NCI-H2081 treated with DMSO at 0.1 percent for 48 hours (cell line): Measurements from ENCODE around the gene RBM24.

Experiments used
- DNase-seq: peaks from one replicate; lab custom pipeline; 2025; lab: John Stamatoyannopoulos, UW

RBM24 gene

DNA sequence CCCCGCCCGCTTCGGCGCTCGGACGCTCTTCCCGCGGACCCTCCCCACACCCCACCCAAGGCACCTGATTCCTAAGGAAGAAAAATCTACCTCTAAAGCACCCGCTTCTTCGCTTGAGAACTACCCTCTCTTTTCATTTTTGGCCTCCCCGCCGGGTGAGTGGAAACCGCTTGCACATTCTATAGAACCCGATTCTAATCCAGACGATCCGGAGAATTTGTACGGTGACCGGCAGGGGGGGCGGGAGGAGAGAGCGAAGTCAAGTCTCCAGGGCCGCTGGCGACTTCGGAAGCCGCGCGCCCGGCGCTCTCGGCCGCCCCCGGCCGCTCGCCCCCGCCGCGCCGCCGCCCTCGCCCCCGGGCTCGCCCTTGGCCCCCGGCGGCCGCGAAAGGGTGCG is at the start of gene RBM24:
Gene RBM24 (plus strand): TSS at position 262 of the 397 bp plus-strand sequence. CDS start 221 bp downstream, outside the sequence.
- no peak for DNase-seq

DNA sequence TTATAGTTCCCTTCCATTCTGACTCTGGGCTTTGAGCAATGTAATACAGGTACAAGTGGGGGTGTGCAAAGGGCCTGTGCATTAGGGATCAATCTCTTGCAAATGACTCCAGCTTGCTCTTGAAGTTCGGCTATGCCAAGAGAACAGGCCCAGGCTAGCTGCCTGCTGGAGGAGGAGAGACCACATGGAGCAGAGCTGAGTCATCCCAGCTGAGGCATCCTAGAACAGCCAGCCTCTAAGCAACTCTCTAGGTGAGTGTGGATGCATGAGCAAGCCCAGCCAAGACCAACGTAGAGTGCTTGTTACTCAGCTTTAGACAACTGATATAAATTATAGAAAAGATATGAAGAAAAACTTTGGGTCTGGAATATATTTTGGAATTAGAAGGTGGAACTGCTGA is 47.6 kb upstream of the RBM24 start:
- DNase-seq: no peak

DNA sequence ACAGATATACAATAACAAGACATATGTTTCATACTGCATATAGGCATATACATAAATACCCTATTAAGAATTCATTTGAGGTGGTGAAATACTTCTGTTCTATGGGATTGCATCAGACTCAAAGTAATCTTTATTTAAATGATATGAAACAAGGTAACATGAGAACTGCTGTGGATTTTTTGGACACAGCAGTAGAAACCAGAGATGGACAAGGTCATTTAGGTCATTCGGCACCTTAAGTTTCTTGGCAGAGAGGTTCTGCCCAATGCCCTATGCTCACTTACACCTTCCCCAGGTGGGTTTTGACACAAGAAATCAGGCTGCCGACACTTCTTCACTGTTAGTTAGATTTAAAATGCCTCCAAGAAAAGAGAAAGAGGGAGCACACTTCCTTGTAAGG is 43.9 kb upstream of the RBM24 start:
- DNase-seq: no peak

DNA sequence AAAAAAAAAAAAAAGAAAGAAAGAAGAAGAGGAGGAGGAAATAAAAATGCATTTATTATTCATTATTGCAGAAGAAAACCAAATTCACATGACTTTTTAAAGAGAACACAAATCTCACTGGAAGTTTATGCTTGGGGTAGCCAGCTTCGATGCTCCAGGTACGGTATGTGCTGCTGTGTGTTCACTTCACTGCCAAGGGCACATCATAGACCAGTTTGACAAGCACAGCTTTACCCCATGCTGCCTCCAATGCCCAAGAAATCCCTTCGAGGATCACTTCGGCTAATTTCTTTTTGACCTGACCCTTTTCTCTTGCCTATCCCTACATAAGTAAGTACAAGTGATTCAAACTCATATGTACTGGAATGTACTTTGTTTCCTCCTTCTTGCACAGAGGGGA is 41.9 kb upstream of the RBM24 start:
- DNase-seq: no peak

DNA sequence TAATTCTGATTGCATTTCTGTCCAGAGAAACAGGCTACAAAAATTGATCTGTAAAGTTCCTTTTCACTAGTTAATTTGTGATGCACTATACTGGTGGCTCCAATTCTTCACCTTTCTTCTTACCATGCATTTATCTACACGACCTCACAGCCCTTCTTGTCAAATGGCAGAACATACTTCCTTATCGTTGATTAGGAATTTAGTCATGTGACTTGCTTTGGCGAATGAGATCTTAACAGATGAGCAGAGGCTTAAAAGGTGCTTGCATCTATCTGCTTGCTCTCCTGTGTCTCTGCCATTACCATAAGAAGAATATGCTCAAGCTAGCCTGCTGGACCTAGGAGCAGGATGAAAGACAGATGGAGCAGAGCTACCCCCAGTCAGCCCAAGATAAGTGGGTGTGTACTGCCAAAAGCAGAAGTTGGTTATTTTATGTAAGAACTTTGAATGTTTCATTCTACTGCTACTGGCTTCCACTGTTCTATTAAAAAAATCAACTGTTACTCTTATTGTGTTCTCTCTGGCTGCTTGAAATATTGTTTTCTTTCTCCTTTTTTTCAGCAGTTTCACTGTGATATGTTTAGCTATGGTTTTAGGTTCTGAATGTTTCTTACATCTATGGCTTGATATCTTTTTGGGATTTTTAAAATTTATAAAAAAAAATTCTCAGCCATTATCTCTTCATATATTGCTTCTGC is 40.2 kb upstream of the RBM24 start:
- DNase-seq: no peak

DNA sequence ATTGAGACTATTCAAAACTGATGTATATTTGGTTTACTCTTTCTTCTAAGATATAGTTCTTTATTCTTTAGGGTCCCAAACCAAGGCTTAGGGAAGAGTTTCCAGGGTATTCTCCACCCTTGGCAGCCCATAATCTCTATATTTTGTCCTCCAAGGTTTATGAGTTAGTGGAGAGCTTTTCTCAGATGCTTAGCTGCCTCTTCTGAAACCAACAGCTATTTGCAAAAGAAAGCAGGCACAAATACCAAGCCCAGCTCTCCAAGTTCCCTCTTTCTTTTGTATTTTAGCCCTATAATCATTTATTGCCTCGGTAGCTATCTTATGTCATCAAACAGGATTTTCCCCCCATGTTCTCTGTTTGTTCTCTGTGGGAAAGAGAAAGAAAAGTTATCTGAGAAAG is 39.1 kb upstream of the RBM24 start:
- DNase-seq: no peak

DNA sequence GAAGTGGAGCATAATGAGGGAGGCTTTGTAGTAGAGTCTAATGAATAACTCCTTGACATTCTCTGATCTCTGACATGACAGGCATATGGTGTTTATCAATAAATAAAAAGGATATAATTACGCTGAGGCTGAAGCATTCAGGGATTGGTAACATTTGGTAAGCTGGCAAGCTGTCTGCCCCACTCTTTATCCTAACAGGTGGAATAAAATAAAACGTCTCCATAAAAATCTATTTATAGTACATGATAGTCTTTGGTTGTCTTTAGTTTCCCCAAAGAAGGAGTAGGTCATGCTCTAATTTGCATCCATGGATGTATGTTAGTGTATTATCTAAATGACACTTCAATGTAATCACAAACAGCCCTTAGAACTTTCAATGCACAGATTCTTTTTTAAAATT is 30.9 kb upstream of the RBM24 start:
- DNase-seq: no peak

DNA sequence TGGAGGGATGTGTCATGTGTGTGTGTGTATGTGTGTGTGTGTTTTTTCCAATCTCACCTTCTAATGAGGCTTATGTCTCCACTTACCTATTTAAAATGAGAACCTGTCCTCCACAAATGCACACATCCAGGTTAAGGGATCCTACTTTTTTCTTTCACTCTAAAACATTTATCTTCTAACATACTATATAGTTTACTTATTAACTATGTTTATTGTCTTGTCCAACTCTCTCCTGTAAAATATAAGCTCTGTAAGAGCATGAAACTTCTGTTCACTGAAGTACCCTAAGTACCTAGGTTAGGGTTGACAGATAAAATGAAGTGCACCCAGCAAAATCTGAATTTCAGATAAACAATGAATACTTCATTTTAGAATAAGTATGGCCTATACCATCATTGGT is 29.2 kb upstream of the RBM24 start:
- DNase-seq: no peak

DNA sequence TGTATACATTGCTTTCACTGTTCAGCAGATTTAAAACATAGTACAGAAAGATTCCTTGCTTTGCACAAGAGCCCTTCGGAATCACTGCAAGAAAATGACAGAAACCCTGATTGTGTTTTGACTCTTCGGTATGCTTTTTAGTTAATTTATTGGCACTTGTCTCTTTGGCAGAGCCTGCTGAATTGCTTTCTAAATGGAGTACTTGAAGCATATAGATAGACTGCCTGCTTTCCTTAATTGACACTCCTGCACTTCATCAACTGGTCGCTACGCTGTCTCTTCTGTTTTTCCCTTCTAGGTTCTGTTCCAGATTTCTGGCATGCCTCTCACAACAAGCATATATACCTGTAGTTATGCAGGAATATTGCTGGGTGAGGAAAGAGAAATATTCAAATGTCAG is 22.4 kb upstream of the RBM24 start:
- no peak for DNase-seq

DNA sequence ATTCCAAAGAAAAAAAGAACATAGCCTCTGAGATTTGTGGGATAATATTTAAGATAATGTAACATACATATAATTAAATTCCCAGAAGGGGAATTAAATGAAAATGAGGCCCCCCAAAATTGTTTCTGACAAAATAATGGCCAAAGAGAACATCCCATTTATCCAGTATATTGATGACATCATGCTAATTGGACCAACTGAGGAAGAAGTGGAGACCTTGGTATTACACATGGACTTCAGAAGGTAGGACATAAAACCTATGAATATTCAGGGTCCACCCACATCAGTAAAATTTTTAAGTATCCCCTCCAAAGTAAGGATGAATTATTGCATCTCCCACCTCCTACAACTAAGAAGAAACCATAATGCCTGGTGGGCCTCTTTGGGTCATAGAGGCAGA is 15.6 kb upstream of the RBM24 start:
- no peak for DNase-seq

DNA sequence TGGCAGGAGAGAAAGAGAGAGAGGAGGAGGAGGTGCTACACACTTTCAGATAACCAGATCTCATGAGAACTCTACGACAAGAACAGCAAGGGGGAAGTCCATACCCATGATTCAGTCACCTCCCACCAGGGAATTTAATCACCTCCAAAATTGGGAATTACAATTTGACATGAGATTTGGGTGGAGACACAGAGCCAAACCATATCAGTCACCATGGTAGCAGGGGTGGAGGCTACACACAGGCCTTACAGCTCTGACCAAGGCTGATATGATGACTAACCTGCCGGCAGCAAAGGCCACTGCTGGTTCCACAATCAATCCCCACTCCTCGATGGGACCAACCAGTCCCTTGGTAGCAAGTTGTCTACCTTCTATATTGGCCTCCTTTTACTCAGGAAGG is 13.6 kb upstream of the RBM24 start:
- no peak for DNase-seq

DNA sequence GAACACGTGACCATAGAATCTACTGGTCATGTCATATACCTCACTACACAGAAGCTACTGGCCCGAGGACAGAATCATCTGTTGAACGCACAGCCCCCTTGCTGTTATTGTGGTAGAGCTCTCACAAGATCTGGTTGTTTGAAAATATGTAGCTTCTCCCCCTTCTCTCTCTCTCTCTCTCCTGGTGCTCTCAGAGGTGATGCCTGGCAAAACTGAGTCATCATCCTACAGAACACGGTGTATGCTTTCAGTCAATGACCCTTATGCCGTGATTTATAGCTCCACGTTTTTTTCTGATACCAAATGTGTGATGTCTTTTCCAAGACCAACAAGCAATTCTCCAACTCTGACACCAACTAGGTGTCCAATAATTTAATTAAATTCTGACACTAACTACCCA is 13.0 kb upstream of the RBM24 start:
- no peak for DNase-seq

DNA sequence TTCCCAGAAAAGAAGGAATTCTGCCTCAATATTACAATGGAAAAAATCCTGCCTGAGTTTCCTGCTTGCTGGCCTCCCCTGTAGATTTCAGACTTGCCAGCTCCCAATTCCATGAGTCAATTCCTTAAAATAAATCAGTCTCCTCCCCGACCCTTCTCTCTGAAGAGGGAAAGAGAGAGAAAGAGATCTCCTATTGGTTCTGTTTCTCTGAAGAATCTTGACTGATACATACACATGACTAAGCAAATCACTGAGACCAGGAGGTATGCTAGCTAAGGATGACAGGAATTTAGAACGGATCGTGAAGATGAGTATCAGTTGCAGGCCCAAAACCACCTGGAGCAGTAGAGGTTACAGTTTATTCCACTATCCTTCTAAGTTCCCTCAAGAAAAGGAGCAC is 11.3 kb upstream of the RBM24 start:
- DNase-seq: no peak

DNA sequence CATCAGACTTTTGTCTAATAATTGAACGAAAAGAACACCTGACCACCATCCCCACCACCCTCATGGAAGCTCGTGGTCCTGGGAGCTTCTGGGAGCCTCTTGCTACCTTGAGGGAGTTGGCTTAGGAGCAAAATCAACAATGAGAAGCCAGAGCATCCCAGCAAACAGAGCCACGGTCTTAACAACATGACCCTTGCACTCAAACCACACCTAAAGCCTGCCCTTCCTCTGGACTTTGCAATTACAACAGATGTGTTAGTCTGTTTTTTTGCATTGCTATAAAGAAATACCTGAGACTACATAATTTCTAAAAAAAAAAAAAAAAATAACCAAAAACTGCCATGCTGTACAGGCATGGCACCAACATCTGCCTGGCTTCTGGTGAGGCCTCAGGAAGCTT is 9.5 kb upstream of the RBM24 start:
- no peak for DNase-seq

DNA sequence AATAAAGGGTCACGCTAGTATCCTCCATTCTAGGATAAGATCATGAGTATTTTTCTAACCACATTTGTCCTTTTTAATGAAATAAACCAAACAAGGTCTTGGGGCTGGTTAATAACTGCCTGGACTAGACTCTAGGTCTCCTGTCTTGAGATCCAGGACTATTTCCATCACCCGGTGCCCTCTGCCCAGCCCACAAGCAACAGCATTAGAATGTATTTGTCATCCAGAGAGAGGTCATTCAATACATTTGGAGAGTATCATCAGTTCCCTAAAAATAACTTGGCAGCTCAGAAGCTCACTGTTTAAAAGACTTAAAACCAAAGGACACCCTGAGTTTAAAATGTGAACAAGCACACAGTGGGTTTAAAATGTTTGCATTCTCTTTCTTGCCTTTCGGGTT is 4.4 kb upstream of the RBM24 start:
- DNase-seq: no peak

DNA sequence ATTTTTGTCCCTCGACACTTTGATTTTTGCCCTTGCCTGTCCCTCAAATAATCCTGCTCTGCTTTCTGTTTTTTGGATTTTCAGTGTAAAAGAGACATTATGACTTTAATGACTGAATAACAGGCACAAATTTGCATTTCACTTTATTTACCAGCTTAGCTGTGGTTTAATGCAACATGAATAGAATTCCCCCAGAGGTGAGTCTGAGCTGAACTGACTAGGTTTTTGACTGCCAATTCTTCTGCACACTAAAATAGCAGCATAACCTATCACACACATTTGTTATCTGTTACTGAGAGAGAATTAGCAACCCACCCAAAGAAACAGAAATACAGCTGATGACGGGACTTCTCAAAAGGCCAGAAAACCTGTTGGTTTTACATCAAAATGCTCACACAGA is 3.9 kb upstream of the RBM24 start:
- no peak for DNase-seq

DNA sequence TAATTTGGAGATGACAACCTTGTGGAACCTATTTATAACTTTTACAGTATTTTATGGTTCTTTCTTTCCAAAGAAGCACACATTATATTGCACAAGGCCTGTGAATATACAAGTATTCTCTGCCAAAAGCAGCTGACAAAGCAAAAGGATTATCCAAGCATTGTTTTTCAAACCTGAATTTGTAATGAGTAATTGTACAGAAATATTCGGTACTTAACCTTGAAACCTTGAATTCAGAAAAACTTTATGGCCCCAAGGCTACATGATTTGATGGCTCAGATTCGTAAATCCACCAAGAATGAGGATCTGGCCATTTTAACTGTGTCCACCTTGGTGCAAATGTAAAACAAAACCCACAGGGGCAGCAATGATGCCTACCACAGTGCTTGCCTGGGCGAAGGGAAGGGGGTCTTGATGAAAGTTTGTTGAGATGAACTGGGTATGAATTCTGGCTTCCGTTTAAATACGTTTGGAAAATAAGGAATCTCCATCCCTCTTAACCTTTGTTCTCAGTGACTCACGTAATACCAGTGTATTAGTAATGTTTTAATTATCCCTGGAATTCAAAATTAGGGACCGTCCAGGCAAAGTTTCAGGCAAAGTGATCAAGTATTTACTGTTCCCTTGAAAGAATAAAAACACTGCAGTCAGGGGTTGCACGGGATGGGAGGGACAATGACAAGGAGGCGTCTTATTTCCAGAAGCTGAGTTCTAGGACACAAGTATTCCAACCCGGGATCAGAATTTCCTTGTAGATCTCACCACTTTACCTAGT is 2.7 kb upstream of the RBM24 start:
- no peak for DNase-seq

DNA sequence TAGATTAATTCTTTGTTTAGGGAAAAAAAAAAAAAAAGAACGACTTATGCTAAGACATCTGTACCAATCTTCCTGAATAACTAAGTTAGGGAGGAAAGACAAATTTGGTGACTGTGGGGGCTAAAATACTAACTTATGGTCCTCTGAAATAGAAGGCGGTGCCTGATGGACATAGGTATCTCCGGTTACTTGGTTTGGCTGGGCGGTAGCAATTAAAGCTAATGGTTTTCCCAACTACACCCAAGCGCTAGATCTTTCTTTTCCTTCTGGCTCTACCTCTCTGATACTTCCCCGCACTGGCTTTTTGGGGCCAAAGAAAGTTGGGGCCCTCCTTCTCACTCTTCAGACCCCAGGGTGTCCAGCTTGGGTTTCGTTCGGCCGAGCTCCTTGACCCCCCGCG is 1.0 kb upstream of the RBM24 start:
- no peak for DNase-seq

DNA sequence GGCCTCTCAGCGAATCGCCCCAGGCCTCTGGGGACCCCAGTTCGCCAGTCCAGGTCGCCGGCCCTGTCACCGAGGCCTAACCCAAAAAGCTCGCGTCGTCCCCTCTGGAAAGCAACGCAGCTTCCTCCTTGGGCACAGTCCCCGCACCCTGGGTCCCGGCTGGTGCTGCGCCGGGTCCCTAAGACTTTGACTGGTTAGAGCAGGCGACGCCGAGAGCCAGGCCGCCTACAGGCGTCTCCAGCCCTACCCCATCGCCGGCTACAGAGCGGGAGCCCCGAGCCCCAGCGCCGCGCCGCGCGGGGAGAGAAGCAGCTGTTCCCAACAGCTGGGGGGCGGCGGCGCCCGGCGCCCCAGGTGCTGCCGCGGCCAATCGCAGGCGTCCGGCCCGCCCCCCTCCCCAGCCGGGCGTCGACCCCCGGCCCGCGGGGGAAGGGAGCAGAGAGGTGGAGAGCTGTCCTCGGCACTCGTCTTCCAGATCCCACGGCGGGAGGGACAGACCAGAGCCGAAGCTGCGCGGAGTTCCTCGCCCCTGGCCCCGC is 540 bp upstream of the RBM24 start:
- no peak for DNase-seq

DNA sequence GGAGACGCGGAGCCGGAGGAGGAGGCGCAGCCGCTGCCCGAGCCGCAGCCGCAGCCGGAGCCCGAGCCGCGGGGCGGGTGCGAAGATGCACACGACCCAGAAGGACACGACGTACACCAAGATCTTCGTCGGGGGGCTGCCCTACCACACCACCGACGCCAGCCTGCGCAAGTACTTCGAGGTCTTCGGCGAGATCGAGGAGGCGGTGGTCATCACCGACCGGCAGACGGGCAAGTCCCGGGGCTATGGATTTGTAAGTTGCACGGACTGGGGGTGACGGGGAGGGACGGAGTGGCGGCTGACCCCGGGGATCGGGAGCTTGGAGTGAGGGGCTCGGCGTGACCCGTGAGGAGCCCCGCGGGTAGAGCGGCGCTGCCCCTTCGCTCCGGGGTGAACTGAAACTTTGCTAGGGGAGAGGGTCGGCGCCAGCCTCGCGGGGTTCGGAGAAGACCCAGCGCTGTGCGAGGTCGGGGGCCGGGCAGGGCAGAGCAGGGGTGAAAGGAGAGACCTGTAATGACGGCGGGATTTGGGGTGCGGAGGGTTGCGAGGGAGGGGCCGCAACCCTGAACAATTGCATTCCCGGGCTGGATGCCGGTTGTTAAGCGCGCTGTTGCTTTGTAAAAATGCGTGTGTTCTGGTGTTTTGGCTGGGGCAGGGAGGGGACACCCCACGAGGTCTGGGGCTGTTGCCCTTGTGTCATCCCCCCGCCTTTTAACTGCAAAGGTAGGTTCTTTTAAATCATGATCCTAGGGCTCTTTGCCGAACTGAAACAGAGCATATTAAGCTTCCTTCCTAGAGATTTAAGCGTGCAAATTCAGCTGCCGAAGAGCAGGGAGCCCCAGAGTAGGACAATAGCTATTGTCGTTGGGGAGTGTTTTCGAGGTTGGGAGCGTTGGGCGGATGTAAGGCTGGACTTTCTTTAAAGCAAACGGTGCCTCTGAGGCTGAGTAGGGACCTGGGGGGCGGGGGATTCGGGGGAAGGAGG is 628 bp downstream of the RBM24 start:
- no peak for DNase-seq

DNA sequence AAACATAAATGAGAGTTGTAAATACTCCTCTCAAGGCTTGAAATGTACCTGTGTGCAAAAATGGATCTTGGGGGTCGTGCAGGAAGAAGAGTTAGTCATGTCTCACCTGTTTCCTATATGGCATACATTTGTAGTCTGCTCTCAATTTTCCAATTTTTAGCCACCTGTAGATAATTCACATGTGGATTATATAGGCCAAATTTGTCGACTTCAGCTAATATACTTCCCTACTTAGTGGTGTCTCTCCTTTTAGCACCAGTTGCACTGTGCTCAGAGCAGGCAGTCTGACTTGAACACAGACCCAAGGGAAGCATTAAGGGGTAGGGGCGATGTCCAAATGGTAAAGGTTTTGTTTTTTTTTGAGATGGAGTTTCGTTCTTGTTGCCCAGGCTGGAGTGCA is 1.9 kb downstream of the RBM24 start:
- no peak for DNase-seq

DNA sequence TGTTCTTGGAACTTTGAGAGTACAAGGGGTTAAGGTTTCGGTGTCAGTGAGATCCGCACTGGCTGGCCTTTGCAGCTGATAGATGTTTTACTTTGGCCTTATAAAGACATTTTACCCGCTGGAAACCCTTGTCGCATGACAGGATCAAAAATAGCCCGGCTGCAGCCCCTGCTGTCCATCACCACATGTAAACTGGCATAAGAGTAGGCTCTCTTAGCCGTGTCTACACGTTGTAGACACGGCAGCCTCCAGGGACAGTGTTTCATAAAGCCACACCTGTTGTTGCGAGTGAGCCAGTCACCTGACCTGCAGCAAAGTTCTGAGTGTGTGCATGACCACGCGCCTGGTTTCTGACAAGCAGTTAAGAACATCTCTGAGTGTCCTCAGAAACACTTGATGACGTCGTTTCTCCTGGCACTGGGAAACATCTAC is 8.5 kb downstream of the RBM24 start:
- no peak for DNase-seq
